GM23248 (cell line): Measurements from ENCODE around the gene FAF2.

Source experiments
- EZH2 ChIP-seq: fragments of 200-600 bp; sonication (generic); IDR thresholded peaks from 2 replicates; pipeline ENCODE4 v1.6.1; 2018; ENCODE audit warnings: antibody characterized with exemption, mild to moderate bottlenecking; ENCODE audit not compliant: insufficient read depth, poor library complexity, severe bottlenecking
- EZH2phosphoT487 ChIP-seq: fragments of 200-600 bp; sonication (generic); IDR thresholded peaks from 2 replicates; pipeline ENCODE4 v1.6.1; 2018; ENCODE audit warnings: antibody characterized with exemption, moderate library complexity, mild to moderate bottlenecking, low read depth; ENCODE audit not compliant: insufficient read depth

DNA sequence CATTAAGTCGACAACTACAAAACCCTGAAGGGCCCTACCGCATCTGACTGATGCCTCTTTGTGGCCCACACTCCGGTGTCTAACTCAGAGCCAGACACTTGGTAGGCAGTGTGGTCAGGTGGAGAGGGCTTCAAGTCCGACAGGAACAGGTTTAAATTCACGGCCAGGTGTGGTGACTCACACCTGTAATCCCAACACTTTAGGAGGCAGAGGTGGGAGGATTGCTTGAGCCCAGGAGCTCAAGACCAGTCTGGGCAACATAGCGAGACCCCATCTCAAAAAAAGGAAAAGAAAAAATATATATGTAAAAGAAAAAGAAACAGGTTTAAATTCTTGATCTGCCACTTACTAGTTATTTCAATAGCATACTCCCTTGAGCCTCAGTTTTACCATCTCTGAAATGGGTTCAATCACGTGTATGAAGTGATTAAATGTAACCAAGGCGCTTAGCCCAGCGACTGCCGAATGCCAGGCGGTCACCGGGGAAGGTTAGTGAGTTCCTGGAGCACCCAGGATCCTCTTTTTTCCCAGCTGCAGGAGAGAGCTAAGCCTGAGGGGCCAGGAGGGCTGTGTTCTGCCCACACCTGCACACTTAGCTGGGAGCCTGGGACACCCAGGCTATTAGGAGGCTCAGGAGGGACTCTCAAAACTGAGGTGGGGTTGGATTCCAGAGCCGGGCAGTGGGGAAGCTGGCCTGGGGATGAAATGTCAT lies 32.8 kb upstream of the FAF2 start:
- TF ChIP-seq EZH2phosphoT487, result no peak
- TF ChIP-seq EZH2, result no peak
